OCI-LY3 (cell line): Measurements from ENCODE around the gene PRR14.
A peak's percentile ranks its signal among the peaks of the same experiment; 100 is the strongest.

ENCODE experiments used
- H2AFZ ChIP-seq: fragments of 200-600, 300-600 bp; shearing (Covaris generic); 2 replicates; pipeline ENCODE4 v1.6.0; 2014; ENCODE audit warnings: antibody characterized with exemption, low read depth, low read length
- H3K27ac ChIP-seq: fragments of 200-600, 300-600 bp; sonication (generic); 2 replicates; pipeline ENCODE4 v1.5.1; 2014; ENCODE audit warnings: mild to moderate bottlenecking, low read length, moderate library complexity, mixed read lengths
- H3K27me3 ChIP-seq: fragments of 200-600, 300-600 bp; sonication (generic); 2 replicates; pipeline ENCODE4 v1.6.1; 2014; ENCODE audit warnings: low read depth, low read length, mixed read lengths
- H3K36me3 ChIP-seq: fragments of 200-600, 300-600 bp; sonication (generic); replicated peaks from 2 replicates; pipeline ENCODE3; 2014; ENCODE audit warnings: low read depth, low read length, mixed read lengths
- H3K4me1 ChIP-seq: fragments of 300-600, 200-600 bp; sonication (generic); 2 replicates; pipeline ENCODE4 v1.6.1; 2014; ENCODE audit warnings: low read length, mixed read lengths
- H3K4me2 ChIP-seq: fragments of 200-600, 300-600 bp; sonication (generic); 2 replicates; pipeline ENCODE4 v1.6.1; 2014; ENCODE audit warnings: low read length, mixed read lengths
- H3K4me3 ChIP-seq: fragments of 300-600, 200-600 bp; sonication (generic); 2 replicates; pipeline ENCODE4 v1.5.1; 2014; ENCODE audit warnings: antibody characterized with exemption, mild to moderate bottlenecking, low read length, moderate library complexity
- H3K79me2 ChIP-seq: fragments of 300-600, 200-600 bp; shearing (Covaris generic); 2 replicates; pipeline ENCODE4 v1.6.1; 2014; ENCODE audit warnings: mild to moderate bottlenecking, low read length, mixed read lengths
- H3K9ac ChIP-seq: fragments of 300-600, 200-600 bp; shearing (Covaris generic); 2 replicates; pipeline ENCODE4 v1.6.0; 2014; ENCODE audit warnings: mild to moderate bottlenecking, low read length, moderate library complexity
- H3K9me3 ChIP-seq: fragments of 200-600, 300-600 bp; shearing (Covaris generic); 2 replicates; pipeline ENCODE4 v1.6.1; 2014; ENCODE audit warnings: low read length, mixed read lengths; ENCODE audit not compliant: insufficient read depth
- H4K20me1 ChIP-seq: fragments of 200-600, 300-600 bp; sonication (generic); 2 replicates; pipeline ENCODE4 v1.6.1; 2016; ENCODE audit warnings: low read length, mixed read lengths; ENCODE audit not compliant: insufficient read depth
- EZH2phosphoT487 ChIP-seq: fragments of 200-600 bp; shearing (Covaris generic); IDR thresholded peaks from 2 replicates; pipeline ENCODE4 v1.6.1; 2018; ENCODE audit warnings: antibody characterized with exemption, mixed run types, low read depth
- TF ChIP-seq, protein P1 (sequence below): fragments of 200-600, 300-600 bp; sonication (generic); IDR thresholded peaks from 2 replicates; pipeline ENCODE4 v1.5.1; 2014; ENCODE audit warnings: antibody characterized with exemption, low read length, low read depth

Gene PRR14

GRCh38 chr16:30604316-30604947 is 46.3 kb upstream of the PRR14 start:
- Histone ChIP-seq H3K4me1 (peaks cover 6% of the 10 kb centered on the region), H3K4me3 (no peak overlapping the region), H4K20me1 (no peaks in the 10 kb centered on the region), H2AFZ (no peak overlapping the region), H3K4me2 (no peak overlapping the region), H3K27me3 (no peaks in the 10 kb centered on the region), H3K36me3 (peaks cover 33% of the 10 kb centered on the region), H3K27ac (no peak overlapping the region), H3K9ac (no peak overlapping the region), H3K79me2 (peaks cover 7% of the 10 kb centered on the region), H3K9me3 (no peaks in the 10 kb centered on the region)
- no peak for TF ChIP-seq EZH2phosphoT487
- TF ChIP-seq, protein P1, sequence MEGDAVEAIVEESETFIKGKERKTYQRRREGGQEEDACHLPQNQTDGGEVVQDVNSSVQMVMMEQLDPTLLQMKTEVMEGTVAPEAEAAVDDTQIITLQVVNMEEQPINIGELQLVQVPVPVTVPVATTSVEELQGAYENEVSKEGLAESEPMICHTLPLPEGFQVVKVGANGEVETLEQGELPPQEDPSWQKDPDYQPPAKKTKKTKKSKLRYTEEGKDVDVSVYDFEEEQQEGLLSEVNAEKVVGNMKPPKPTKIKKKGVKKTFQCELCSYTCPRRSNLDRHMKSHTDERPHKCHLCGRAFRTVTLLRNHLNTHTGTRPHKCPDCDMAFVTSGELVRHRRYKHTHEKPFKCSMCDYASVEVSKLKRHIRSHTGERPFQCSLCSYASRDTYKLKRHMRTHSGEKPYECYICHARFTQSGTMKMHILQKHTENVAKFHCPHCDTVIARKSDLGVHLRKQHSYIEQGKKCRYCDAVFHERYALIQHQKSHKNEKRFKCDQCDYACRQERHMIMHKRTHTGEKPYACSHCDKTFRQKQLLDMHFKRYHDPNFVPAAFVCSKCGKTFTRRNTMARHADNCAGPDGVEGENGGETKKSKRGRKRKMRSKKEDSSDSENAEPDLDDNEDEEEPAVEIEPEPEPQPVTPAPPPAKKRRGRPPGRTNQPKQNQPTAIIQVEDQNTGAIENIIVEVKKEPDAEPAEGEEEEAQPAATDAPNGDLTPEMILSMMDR, result no peak

GRCh38 chr16:30605158-30605557 is 45.6 kb upstream of the PRR14 start:
- peaks cover 33% of the 10 kb centered on the region for H3K36me3 ChIP-seq

GRCh38 chr16:30606004-30606403 is 44.8 kb upstream of the PRR14 start:
- TF ChIP-seq, protein P1, result no peak
- TF ChIP-seq EZH2phosphoT487, result no peak
- Histone ChIP-seq H3K36me3 (peaks cover 33% of the 10 kb centered on the region), H3K27me3 (no peaks in the 10 kb centered on the region), H3K9me3 (no peaks in the 10 kb centered on the region), H3K79me2 (peaks cover 13% of the 10 kb centered on the region), H3K4me2 (no peak overlapping the region), H3K4me1 (peaks cover 6% of the 10 kb centered on the region), H2AFZ (no peak overlapping the region), H3K27ac (no peak overlapping the region), H4K20me1 (no peaks in the 10 kb centered on the region), H3K4me3 (no peak overlapping the region), H3K9ac (no peak overlapping the region)

More at GRCh38 chr16:30605158-30605557, 45.6 kb upstream of the PRR14 start:
- Histone ChIP-seq H4K20me1 (no peaks in the 10 kb centered on the region), H3K9ac (no peak overlapping the region), H3K9me3 (no peaks in the 10 kb centered on the region), H3K4me2 (no peak overlapping the region), H3K4me1 (peaks cover 6% of the 10 kb centered on the region), H2AFZ (no peak overlapping the region), H3K4me3 (no peak overlapping the region), H3K27me3 (no peaks in the 10 kb centered on the region), H3K79me2 (peaks cover 13% of the 10 kb centered on the region), H3K27ac (no peak overlapping the region)
- TF ChIP-seq, protein P1, result no peak
- TF ChIP-seq EZH2phosphoT487, result no peak

GRCh38 chr16:30609002-30609925 is 41.5 kb upstream of the PRR14 start:
- Histone ChIP-seq H3K79me2 (peaks cover 13% of the 10 kb centered on the region), H3K4me3 (peak overlapping the region; percentile 88), H3K36me3 (peaks cover 12% of the 10 kb centered on the region), H3K4me1 (peaks cover 12% of the 10 kb centered on the region), H3K4me2 (peak overlapping the region; percentile 92), H3K27me3 (no peaks in the 10 kb centered on the region), H4K20me1 (no peaks in the 10 kb centered on the region), H3K9me3 (no peaks in the 10 kb centered on the region), H3K9ac (peak overlapping the region; percentile 95), H3K27ac (peak overlapping the region; percentile 66), H2AFZ (peak overlapping the region; percentile 80)
- TF ChIP-seq, protein P1, result no peak
- no peak for TF ChIP-seq EZH2phosphoT487
